ENCODE data around the gene SNCAIP. TPM values are rescaled to one million over a fixed set of nuclear protein-coding genes. Genes with fewer than 3 reads are reported as not detected.

The SNCAIP gene
- total and polyA plus RNA-seq, 2 of the 4 experiments (the other 2 are of a cell fraction): 15.3 to 19.0 TPM

DNA sequence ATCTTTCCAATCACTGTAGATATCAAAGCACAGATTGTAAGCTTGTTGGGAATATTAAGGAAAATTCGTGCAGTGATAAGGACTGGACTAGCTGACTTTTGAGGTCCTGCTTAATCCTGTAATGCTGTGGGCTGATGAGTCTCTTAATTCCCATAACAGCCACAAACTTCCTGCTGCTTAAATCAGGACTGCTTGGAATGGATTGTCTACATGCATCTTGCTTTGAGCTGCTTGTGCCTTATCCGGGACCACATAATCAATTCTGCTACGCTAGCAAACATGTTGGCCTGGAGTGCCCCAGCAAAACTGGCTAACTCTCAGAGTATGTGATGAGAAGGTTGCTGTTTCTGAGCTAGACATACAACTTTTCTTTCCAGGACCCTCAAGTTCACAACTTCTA is 79.6 kb downstream of the SNCAIP start:
- H3K18ac ChIP-seq (ENCODE audit: low read depth, low read length): peak overlapping the region; percentile 1; the same call in 1 of the 2 replicates
- CTCF ChIA-PET: interaction anchor here (1.2 kb wide), 1 partner anchor 24 kb away, joined by 3 read pairs; no protein-coding TSS in a partner anchor
- no TSS peak for BruUV-seq (replicated peaks)
- H3K4me1 ChIP-seq (ENCODE audit: control insufficient read depth, insufficient read depth, low read length): peaks cover 8% of the 10 kb centered on the region
- no peaks in the 10 kb centered on the region for H3K27me3 ChIP-seq (ENCODE audit: control insufficient read depth, insufficient read depth, low read length)
- no peaks in the 10 kb centered on the region for H4K20me1 ChIP-seq (ENCODE audit: insufficient read depth, low read length)
- TF ChIP-seq FOS (IDR thresholded peaks at IDR 0.05; ENCODE audit: low read depth, low read length) (no peak), MAZ (IDR thresholded peaks at IDR 0.05; ENCODE audit: borderline replicate concordance, low read depth, low read length) (no peak), CEBPB (IDR thresholded peaks at IDR 0.05; ENCODE audit: low read depth, low read length) (no peak)
- DNase-seq: no peak
- intact Hi-C loops (cut with micrococcal nuclease) (loop anchor here (5.0 kb wide), 1 partner anchor 79 kb away; the partner anchor contains the start of gene SNCAIP), in situ Hi-C loops (cut with MboI; ENCODE audit: low sequenced_read_pairs) (no loop called here), dilution Hi-C loops (cut with HindIII; ENCODE audit: low sequenced_read_pairs, unreplicated experiment) (no loop called here)
- no peak overlapping the region for H2AK5ac ChIP-seq (ENCODE audit: low read depth, low read length)
- H3K9ac ChIP-seq (ENCODE audit: low read depth, low read length): no peak overlapping the region
- H3K4me2 ChIP-seq (ENCODE audit: low read depth, low read length): no peak overlapping the region
- no peak overlapping the region for H2BK20ac ChIP-seq (ENCODE audit: low read depth, low read length)
- H2AK9ac ChIP-seq (replicated peaks; ENCODE audit: low read depth, low read length, poor library complexity): no peak overlapping the region
- H3K4ac ChIP-seq (ENCODE audit: low read depth, low read length): no peak overlapping the region
- H3K36me3 ChIP-seq (ENCODE audit: control insufficient read depth, insufficient read depth, low read length): no peaks in the 10 kb centered on the region; the same call in 1 of the 2 replicates
- peaks cover 8% of the 10 kb centered on the region for H3K9me1 ChIP-seq (ENCODE audit: insufficient read depth, low read length)
- H4K5ac ChIP-seq (ENCODE audit: low read depth, low read length): no peak overlapping the region
- H2BK15ac ChIP-seq (ENCODE audit: low read depth, low read length): no peak overlapping the region
- H4K91ac ChIP-seq (ENCODE audit: insufficient read depth, low read depth, low read length): no peak overlapping the region
- no peak for ATAC-seq (ENCODE audit: low read depth)
- no peak overlapping the region for H4K8ac ChIP-seq (ENCODE audit: low read depth in 2 of 2, low read length in 2 of 2)
- no peak overlapping the region for H2BK5ac ChIP-seq (ENCODE audit: low read depth, low read length, poor library complexity, severe bottlenecking)
- peaks cover 2 to 12% of the 10 kb centered on the region in 2 experiments; a peak in 3 of 4 replicates for H3K79me1 ChIP-seq (ENCODE audit: low read depth in 1 of 2, low read length in 2 of 2)
- no peak overlapping the region for H2AFZ ChIP-seq (replicated peaks; ENCODE audit: low read length, poor library complexity)
- H3K23ac ChIP-seq (ENCODE audit: low read depth, low read length): peak overlapping the region; percentile 18; the same call in 1 of the 2 replicates
- H3K14ac ChIP-seq (replicated peaks; ENCODE audit: low read depth, low read length): no peak overlapping the region
- POLR2A ChIA-PET (ENCODE audit: unreplicated experiment): no interaction called here
- WGBS, 2 experiments (ENCODE audit: extremely low coverage in 2 of 2, insufficient read length in 1 of 2): no CpG with 5 or more reads among the region's 3 CpGs
- H3K56ac ChIP-seq (ENCODE audit: extremely low read depth, insufficient read depth, low read length): no peak overlapping the region
- H3K9me3 ChIP-seq (ENCODE audit: control insufficient read depth, insufficient read depth, low read length): no peaks in the 10 kb centered on the region
- no peak overlapping the region for H2BK120ac ChIP-seq (ENCODE audit: low read depth, low read length)
- no peak overlapping the region for H3K4me3 ChIP-seq (ENCODE audit: insufficient read depth, low read depth, low read length)
- no peak overlapping the region for H3K27ac ChIP-seq (ENCODE audit: insufficient read depth, low read length)

Data from IMR-90 (cell line).